Sigmoid colon (tissue), 7 donors: ENCODE data around the gene ATOSB. TPM values are rescaled to one million over a fixed set of nuclear protein-coding genes. Genes with fewer than 3 reads are reported as not detected.
A peak's percentile ranks its signal among the peaks of the same experiment; 100 is the strongest.

Experiments
- DNase-seq: peaks from one replicate; pipeline ENCODE4 v3.0.0-alpha.2; 2019
- H3K27ac ChIP-seq, 4 donors: fragments of 200-600 bp; sonication (generic); one replicate each; pipeline ENCODE4 v1.5.1; 2016 to 2019; ENCODE audit warnings: mild to moderate bottlenecking in 1 of 4
- H3K27me3 ChIP-seq, 3 donors: fragments of 200-600 bp; sonication (generic); one replicate each; pipeline ENCODE4 v1.5.1; 2019; ENCODE audit warnings: mild to moderate bottlenecking in 1 of 3
- H3K36me3 ChIP-seq, 4 donors: fragments of 200-600 bp; sonication (generic); one replicate each; pipeline ENCODE4 v1.5.1; 2016 to 2019
- H3K4me1 ChIP-seq, 4 donors: fragments of 200-600 bp; sonication (generic); one replicate each; pipeline ENCODE4 v1.5.1; 2017 to 2019
- H3K4me3 ChIP-seq, 4 donors: fragments of 200-600 bp; sonication (generic); one replicate each; pipeline ENCODE4 v1.5.1; 2017 to 2019; ENCODE audit warnings: mild to moderate bottlenecking in 2 of 4, moderate library complexity in 1 of 4
- H3K9me3 ChIP-seq, 4 donors: fragments of 200-600 bp in 3 of 4; sonication (generic) in 3 of 4; one replicate each; pipeline versions ENCODE4 v1.5.1 to v1.6.1; 2013 to 2019
- EP300 ChIP-seq, 4 donors: sonication (generic); formaldehyde crosslinking; IDR thresholded peaks; one replicate each; pipeline ENCODE4 v1.6.1; 2017; ENCODE audit warnings: antibody characterized with exemption in 4 of 4
- POLR2A ChIP-seq, 2 donors: fragments of 450-650 bp; IDR thresholded peaks; one replicate each; pipeline ENCODE4 v1.6.1; 2016; ENCODE audit warnings: antibody characterized with exemption in 2 of 2, mild to moderate bottlenecking in 2 of 2, moderate library complexity in 2 of 2
- POLR2AphosphoS5 ChIP-seq, 4 donors: sonication (generic); formaldehyde crosslinking; IDR thresholded peaks; one replicate each; pipeline ENCODE4 v1.6.1; 2017; ENCODE audit warnings: antibody characterized with exemption in 4 of 4
- WGBS, 2 donors: extraction: QIAGEN DNeasy Blood & Tissue Kit; methylation state at CpG; one replicate each; pipeline ENCODE4 v1.1.7; 2013; 5-methylcytosine and 5-hydroxymethylcytosine counted together
- intact Hi-C: fragments of 100-400 bp; cut with DNase I; formaldehyde crosslinking; loops from one replicate; pipeline ENCODE4 v1.15.1; 2023
- polyA plus RNA-seq, 3 donors: library from polyadenylated mRNA; stranded (reverse); fragments of 200-250 nt; gene quantifications; one replicate each; pipeline ENCODE4 v1.2.3, GENCODE V29; 2013
- total RNA-seq, 4 donors: library from RNA; depleted of rRNA; stranded (reverse); fragments of >200 nt; gene quantifications; one replicate each; pipeline ENCODE4 v1.1.0, GENCODE V29; 2016
- TF ChIP-seq, protein P1 (sequence below), 4 experiments: fragments of 450-650 bp in 3 of 4; fragments of 200-600 bp in 1 of 4; IDR thresholded peaks; one replicate each; pipeline ENCODE4 v1.5.1; 2016 to 2019; ENCODE audit warnings: antibody characterized with exemption in 4 of 4, mild to moderate bottlenecking in 3 of 4, moderate library complexity in 2 of 4
- donor health status: healthy with polysubstance abuse.
- donor health status: Bipolar disorder and iron deficiency.
- donor health status: healthy.

Gene ATOSB
- total and polyA plus RNA-seq, 7 donors: 10.5 to 27.3 (median 19.4) TPM

DNA sequence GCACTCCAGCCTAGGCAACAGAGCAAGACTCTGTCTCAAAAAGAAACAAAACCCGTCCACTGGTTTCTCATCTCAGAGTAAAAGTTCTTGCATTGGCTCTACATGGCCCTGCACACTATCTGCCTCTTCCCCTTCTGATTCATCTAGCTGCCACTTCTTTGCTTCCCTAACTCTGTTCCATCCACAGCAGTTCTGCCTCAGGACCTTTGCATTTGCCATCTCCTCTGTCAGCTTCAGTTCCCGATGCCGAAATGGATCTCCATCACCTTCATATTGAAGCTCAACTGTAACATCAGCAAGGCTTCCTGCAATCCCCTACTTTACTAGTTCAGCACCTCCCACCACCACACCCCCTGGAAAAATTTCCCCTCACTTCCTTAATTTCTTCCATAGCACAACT is 18.1 kb downstream of the ATOSB start:
- Histone ChIP-seq H3K36me3 (peaks cover 11 to 45% (median 23%) of the 10 kb centered on the region in 4 donors), H3K9me3 (no peaks in the 10 kb centered on the region), H3K27me3 (no peaks in the 10 kb centered on the region), H3K27ac (no peak overlapping the region), H3K4me3 (no peak overlapping the region), H3K4me1 (peaks cover 0 to 29% (median 26%) of the 10 kb centered on the region in 4 donors)
- 85 to 88% methylated on average over 3 of the region's 3 CpGs for WGBS, 2 donors
- DNase-seq: no peak
- TF ChIP-seq EP300 (IDR thresholded peaks at IDR 0.05): no peak
- TF ChIP-seq POLR2AphosphoS5 (IDR thresholded peaks at IDR 0.05): no peak
- TF ChIP-seq POLR2A (IDR thresholded peaks at IDR 0.05): no peak
- TF ChIP-seq, protein P1, sequence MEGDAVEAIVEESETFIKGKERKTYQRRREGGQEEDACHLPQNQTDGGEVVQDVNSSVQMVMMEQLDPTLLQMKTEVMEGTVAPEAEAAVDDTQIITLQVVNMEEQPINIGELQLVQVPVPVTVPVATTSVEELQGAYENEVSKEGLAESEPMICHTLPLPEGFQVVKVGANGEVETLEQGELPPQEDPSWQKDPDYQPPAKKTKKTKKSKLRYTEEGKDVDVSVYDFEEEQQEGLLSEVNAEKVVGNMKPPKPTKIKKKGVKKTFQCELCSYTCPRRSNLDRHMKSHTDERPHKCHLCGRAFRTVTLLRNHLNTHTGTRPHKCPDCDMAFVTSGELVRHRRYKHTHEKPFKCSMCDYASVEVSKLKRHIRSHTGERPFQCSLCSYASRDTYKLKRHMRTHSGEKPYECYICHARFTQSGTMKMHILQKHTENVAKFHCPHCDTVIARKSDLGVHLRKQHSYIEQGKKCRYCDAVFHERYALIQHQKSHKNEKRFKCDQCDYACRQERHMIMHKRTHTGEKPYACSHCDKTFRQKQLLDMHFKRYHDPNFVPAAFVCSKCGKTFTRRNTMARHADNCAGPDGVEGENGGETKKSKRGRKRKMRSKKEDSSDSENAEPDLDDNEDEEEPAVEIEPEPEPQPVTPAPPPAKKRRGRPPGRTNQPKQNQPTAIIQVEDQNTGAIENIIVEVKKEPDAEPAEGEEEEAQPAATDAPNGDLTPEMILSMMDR (IDR thresholded peaks at IDR 0.05): no peak
- intact Hi-C loops: loop anchor here (2.0 to 5.0 kb wide), 2 partner anchors 110 to 199 kb away; partner anchors contain the start of gene DNAJB5

DNA sequence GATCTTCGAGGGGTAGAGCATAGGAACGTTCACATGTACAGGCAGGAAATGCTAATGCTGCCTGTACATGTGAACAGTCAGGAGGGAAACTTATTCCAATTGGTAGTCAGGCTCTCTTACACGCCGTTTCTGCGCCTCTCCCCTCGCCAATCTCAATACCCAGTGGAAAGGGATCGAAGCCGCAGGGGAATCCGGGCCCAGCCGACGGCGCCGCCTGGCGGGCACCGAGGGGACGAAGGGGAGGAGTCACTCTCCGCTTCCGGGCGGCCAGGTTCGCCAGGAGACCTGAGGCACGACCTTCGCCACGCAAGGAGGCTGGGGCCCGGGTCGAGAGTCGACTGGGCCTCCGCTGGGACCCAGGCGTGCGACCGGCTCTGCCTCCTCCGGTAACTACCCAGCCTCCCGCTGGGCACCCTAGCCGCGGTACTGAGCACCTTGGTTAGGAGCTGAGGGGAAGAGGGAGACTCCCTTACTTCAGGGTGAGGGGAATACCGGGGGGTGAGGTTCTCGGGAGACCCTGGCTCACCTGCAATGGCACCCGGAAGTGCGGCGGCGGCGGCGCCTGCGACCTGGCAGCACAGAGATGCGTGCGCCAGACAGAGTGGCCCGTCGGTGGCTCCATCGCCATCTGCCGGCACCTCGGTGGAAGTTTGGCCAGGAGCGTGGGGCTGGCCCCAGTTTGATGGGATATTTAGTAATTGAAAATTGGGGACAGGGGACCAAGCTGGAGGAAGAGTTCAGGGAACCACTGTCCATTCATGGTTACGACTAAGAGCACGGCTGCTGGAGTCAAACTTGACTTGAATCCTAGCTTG is 19.4 kb downstream of the ATOSB start, which contains the start of gene PIGO:
PIGO (minus strand) TSS at position 557 of the 815 bp plus-strand sequence. CDS start 1,026 bp downstream, outside the sequence.
- peak within 1 kb of the TSS; percentile 91 to 96 (median 92) for H3K27ac ChIP-seq
- peaks cover 0 to 16% (median 13%) of the 10 kb centered on the region in 4 donors for H3K4me1 ChIP-seq
- no peaks in the 10 kb centered on the region for H3K9me3 ChIP-seq
- TF ChIP-seq POLR2A (IDR thresholded peaks at IDR 0.05) (peak in 1 of 2 donors; percentile 34), EP300 (IDR thresholded peaks at IDR 0.05) (no peak), POLR2AphosphoS5 (IDR thresholded peaks at IDR 0.05) (peak in 3 of 4 donors; percentile 40 to 75 (median 70))
- TF ChIP-seq, protein P1 (IDR thresholded peaks at IDR 0.05): peak; percentile 62 to 88 (median 66)
- WGBS, 2 donors: 1% methylated on average over 53 of the region's 53 CpGs
- peak within 1 kb of the TSS; percentile 77 to 95 (median 80) for H3K4me3 ChIP-seq
- intact Hi-C loops: loop anchor here (2.0 to 5.0 kb wide), 2 partner anchors 109 to 197 kb away; partner anchors contain the start of gene DNAJB5
- peak; percentile 94 for DNase-seq
- H3K36me3 ChIP-seq: peaks cover 14 to 52% (median 31%) of the 10 kb centered on the region in 4 donors
- H3K27me3 ChIP-seq: no peaks in the 10 kb centered on the region

DNA sequence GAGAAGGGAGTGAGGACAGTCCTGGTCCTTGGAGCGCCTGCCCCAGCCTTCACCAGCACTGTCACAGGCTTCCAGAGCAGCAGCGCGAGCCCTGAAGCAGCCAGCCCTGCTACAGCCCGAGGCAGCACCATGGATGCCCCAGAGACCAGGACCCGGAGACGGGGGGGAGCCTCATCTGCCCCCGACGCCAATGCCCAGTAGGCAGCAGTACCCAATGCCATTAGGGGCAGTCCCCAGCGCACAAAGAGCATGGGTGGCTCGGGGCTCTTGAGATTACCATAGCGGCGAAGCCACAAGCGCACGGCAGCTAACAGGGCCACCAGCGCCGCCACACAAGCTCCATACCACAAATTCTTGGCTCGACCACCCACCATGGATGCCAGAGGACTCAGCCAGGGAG is 24.1 kb downstream of the ATOSB start:
- Histone ChIP-seq H3K4me1 (peaks cover 0 to 10% (median 8%) of the 10 kb centered on the region in 4 donors), H3K4me3 (no peak overlapping the region), H3K36me3 (peaks cover 19 to 74% (median 32%) of the 10 kb centered on the region in 4 donors), H3K27ac (no peak overlapping the region), H3K27me3 (no peaks in the 10 kb centered on the region), H3K9me3 (no peaks in the 10 kb centered on the region)
- TF ChIP-seq, protein P1 (IDR thresholded peaks at IDR 0.05): no peak
- no peak for TF ChIP-seq POLR2A (IDR thresholded peaks at IDR 0.05)
- no peak for TF ChIP-seq EP300 (IDR thresholded peaks at IDR 0.05)
- 97% methylated on average over 17 of the region's 17 CpGs for WGBS, 2 donors
- DNase-seq: no peak
- intact Hi-C loops: no loop called here

DNA sequence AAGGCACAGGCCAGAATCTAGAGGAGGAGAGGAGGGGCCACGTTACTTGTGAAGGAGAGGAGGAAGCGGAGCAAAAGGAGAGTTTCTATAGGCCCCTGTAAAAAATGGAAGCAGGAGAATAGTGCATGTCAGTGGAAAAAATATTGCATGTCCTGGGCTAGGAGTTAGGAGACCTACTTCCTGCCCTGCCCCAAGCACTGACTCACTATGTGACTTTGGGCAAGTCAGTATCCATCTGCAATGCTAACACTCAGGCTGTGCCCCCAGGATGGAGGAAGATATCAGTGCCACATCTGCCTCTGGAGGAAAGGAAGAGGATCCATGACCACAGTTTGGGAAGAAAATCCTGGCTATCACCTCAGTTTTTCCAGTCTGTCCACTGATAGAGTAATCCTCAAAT is 26.2 kb downstream of the ATOSB start:
- WGBS, 2 donors: 96% methylated on average over 2 of the region's 2 CpGs

More for the DNA sequence above, 26.2 kb downstream of the ATOSB start:
- Histone ChIP-seq H3K36me3 (peaks cover 19 to 76% (median 32%) of the 10 kb centered on the region in 4 donors), H3K27me3 (no peaks in the 10 kb centered on the region), H3K4me3 (no peak overlapping the region), H3K27ac (no peak overlapping the region), H3K4me1 (no peaks in the 10 kb centered on the region), H3K9me3 (no peaks in the 10 kb centered on the region)
- intact Hi-C loops: no loop called here
- no peak for DNase-seq
- TF ChIP-seq, protein P1 (IDR thresholded peaks at IDR 0.05): no peak
- TF ChIP-seq POLR2AphosphoS5 (IDR thresholded peaks at IDR 0.05) (no peak), POLR2A (IDR thresholded peaks at IDR 0.05) (no peak), EP300 (IDR thresholded peaks at IDR 0.05) (no peak)
